ENCODE data around the gene TMC7.

DNA sequence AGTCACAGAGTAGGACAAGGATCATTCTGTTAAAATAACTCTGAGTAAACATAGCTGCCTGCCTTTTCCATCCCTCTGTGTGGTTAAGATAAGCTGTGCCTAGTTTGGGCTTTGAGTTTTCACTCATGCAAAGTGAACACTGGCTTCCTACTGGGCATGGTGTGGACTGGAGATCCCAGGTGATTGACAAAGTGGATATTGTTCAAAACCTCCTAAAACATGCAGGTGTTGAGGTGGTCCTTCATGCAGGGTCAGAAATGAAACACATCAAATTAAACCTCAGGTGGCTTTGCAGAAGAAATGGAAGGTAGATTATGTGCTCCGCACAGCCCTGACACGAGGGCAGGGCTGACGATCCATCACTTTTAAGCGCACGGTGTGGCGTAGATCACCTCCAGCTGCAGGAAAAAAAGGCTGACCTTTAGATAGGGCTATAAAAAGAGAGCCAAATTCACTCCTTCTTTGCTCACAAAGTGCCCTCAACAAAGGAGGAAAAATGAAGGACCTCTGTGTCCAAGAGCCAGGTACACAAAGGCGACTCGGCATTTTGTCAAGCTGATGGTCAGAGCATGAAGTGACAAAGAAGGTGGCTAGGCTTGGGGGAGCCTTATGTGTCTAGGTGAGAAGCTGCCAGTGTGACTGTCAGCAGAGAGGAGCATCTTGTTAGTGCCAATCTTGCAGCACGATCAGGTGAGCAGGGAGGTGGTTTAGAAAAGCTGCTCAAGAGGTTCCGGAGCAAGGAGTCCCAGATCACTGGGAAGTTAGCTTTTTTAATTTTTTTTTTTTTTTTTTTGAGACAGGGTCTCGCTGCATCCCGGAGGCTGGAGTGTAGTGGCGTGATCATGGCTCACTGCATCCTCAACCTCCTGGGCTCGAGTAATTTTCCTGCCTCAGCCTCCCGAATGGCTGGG, 110.2 kb downstream of the TMC7 start:
- TF ChIP-seq, protein P1, sequence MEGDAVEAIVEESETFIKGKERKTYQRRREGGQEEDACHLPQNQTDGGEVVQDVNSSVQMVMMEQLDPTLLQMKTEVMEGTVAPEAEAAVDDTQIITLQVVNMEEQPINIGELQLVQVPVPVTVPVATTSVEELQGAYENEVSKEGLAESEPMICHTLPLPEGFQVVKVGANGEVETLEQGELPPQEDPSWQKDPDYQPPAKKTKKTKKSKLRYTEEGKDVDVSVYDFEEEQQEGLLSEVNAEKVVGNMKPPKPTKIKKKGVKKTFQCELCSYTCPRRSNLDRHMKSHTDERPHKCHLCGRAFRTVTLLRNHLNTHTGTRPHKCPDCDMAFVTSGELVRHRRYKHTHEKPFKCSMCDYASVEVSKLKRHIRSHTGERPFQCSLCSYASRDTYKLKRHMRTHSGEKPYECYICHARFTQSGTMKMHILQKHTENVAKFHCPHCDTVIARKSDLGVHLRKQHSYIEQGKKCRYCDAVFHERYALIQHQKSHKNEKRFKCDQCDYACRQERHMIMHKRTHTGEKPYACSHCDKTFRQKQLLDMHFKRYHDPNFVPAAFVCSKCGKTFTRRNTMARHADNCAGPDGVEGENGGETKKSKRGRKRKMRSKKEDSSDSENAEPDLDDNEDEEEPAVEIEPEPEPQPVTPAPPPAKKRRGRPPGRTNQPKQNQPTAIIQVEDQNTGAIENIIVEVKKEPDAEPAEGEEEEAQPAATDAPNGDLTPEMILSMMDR (IDR thresholded peaks at IDR 0.05) = no peak
- no peak for TF ChIP-seq POLR2A (IDR thresholded peaks at IDR 0.05)

All from ovary (tissue), 3 donors.